GM12892 (cell line): ENCODE measurements around the gene DGKB.

Experiments used
- POLR2A ChIP-seq: IDR thresholded peaks from 2 replicates; pipeline ENCODE4 v1.6.1; 2011; ENCODE audit warnings: low read depth, low read length, control low read depth
- POLR2AphosphoS5 ChIP-seq: IDR thresholded peaks from 2 replicates; pipeline ENCODE4 v1.6.1; 2011; ENCODE audit warnings: low read depth, low read length, control low read depth
- TAF1 ChIP-seq: IDR thresholded peaks from 2 replicates; pipeline ENCODE4 v1.6.1; 2011; ENCODE audit warnings: low read depth, mild to moderate bottlenecking, control low read depth, low read length, borderline replicate concordance

DNA sequence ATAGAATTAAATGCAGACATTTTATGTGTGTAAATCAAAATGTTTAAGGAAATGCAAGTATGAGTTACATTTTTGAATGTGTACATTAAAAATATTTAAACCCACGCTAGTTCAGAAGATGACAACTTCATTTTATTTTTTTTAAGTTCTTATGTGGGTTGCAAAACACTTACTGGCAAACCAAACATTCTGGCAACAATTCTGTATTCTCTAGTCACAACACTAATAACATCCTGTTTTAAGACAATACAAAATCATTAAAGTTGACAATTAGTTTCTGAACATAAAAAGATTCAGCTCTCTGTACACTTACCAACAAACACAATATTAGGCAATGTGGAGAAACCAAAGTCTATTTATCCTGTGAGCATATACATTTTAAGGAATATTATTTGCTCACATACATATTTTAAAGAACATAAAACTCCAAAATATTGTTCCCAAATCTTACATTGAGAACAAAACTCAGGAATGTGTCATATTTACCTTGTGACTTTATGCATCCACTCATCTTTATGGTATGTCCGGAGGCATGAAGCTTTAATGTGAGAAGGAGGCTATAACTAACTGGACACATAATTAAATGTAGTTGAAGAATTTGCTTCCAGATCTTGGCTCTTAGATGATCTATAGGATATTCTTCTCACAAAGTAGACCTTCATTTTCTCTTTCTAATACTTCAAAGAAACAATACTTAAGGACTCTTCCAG is 134.7 kb downstream of the DGKB start:
- TF ChIP-seq POLR2AphosphoS5, result no peak
- no peak for TF ChIP-seq POLR2A
- no peak for TF ChIP-seq TAF1
